GM23248 (cell line): ENCODE measurements around the gene PALM. TPM values are rescaled to one million over a fixed set of nuclear protein-coding genes. Genes with fewer than 3 reads are reported as not detected.

Experiments
- DNase-seq: peaks from one replicate; pipeline ENCODE4 v3.0.0-alpha.2; 2015
- H2AFZ ChIP-seq: fragments of 200-600 bp; sonication (generic); 2 replicates; pipeline ENCODE4 v1.6.1; 2016; ENCODE audit warnings: antibody characterized with exemption
- H3F3A ChIP-seq: fragments of 200-600 bp; sonication (generic); 2 replicates; pipeline ENCODE4 v1.6.1; 2016; ENCODE audit warnings: mild to moderate bottlenecking, antibody characterized with exemption, mixed run types; ENCODE audit not compliant: insufficient read depth
- H3K27ac ChIP-seq: fragments of 200-600 bp; sonication (generic); 2 replicates; pipeline ENCODE4 v1.5.1; 2016; ENCODE audit warnings: mild to moderate bottlenecking
- H3K27me3 ChIP-seq: fragments of 200-600 bp; sonication (generic); replicated peaks from 2 replicates; pipeline ENCODE4 v1.6.1; 2016; ENCODE audit warnings: mild to moderate bottlenecking; ENCODE audit not compliant: insufficient read depth
- H3K36me3 ChIP-seq: fragments of 200-600 bp; sonication (generic); 2 replicates; pipeline ENCODE4 v1.6.1; 2016; ENCODE audit warnings: low read depth, mild to moderate bottlenecking
- H3K4me1 ChIP-seq: fragments of 200-600 bp; sonication (generic); 2 replicates; pipeline ENCODE4 v1.6.1; 2016; ENCODE audit warnings: mild to moderate bottlenecking; ENCODE audit not compliant: insufficient read depth
- H3K4me2 ChIP-seq: fragments of 200-600 bp; sonication (generic); one replicate; pipeline ENCODE4 v1.6.1; 2016; ENCODE audit warnings: mild to moderate bottlenecking; ENCODE audit not compliant: unreplicated experiment
- H3K4me3 ChIP-seq: fragments of 200-600 bp; sonication (generic); 2 replicates; pipeline ENCODE4 v1.5.1; 2016; ENCODE audit warnings: mild to moderate bottlenecking
- H3K79me2 ChIP-seq: fragments of 200-600 bp; sonication (generic); 2 replicates; pipeline ENCODE4 v1.6.1; 2016; ENCODE audit warnings: mild to moderate bottlenecking; ENCODE audit not compliant: insufficient read depth
- H3K9ac ChIP-seq: fragments of 200-600 bp; sonication (generic); 2 replicates; pipeline ENCODE4 v1.6.1; 2016; ENCODE audit warnings: mild to moderate bottlenecking
- H3K9me2 ChIP-seq: fragments of 200-600 bp; sonication (generic); 2 replicates; pipeline ENCODE4 v1.6.1; 2016; ENCODE audit warnings: mixed run types, mild to moderate bottlenecking, moderate library complexity; ENCODE audit not compliant: insufficient read depth
- H3K9me3 ChIP-seq: fragments of 200-600 bp; sonication (generic); one replicate; pipeline ENCODE4 v1.6.1; 2017; ENCODE audit warnings: low read depth
- H4K20me1 ChIP-seq: fragments of 200-600 bp; sonication (generic); 2 replicates; pipeline ENCODE4 v1.6.0; 2016; ENCODE audit not compliant: insufficient read depth
- EZH2 ChIP-seq: fragments of 200-600 bp; sonication (generic); IDR thresholded peaks from 2 replicates; pipeline ENCODE4 v1.6.1; 2018; ENCODE audit warnings: antibody characterized with exemption, mild to moderate bottlenecking; ENCODE audit not compliant: insufficient read depth, poor library complexity, severe bottlenecking
- EZH2phosphoT487 ChIP-seq: fragments of 200-600 bp; sonication (generic); IDR thresholded peaks from 2 replicates; pipeline ENCODE4 v1.6.1; 2018; ENCODE audit warnings: antibody characterized with exemption, moderate library complexity, mild to moderate bottlenecking, low read depth; ENCODE audit not compliant: insufficient read depth
- WGBS, 2 experiments: methylation state at CpG; one replicate each; pipeline ENCODE4 v1.1.6; 2015 to 2017; ENCODE audit warnings: low lambda C conversion rate in 2 of 2, low coverage in 1 of 2; ENCODE audit errors: missing lambda C conversion rate in 2 of 2; 5-methylcytosine and 5-hydroxymethylcytosine counted together
- in situ Hi-C: fragments of 300-500 bp; cut with MboI; formaldehyde crosslinking; loops from 2 replicates; pipeline ENCODE4 v1.15.0; 2020
- polyA plus RNA-seq: library from polyadenylated mRNA; unstranded; fragments of >200 nt; fragmentation: Nextera tagmentation; extraction: Ambion mirVana; gene quantifications from 2 replicates; pipeline ENCODE4 v1.2.1, GENCODE V29; 2016
- total RNA-seq: library from RNA; depleted of rRNA; stranded (reverse); fragments of >200 nt; shearing (Covaris generic); gene quantifications from 2 replicates; pipeline ENCODE4 v1.2.3, GENCODE V29; 2014

The PALM gene
- total and polyA plus RNA-seq, 2 experiments from 2014 or later, result 0.36 to 2.7 TPM

DNA sequence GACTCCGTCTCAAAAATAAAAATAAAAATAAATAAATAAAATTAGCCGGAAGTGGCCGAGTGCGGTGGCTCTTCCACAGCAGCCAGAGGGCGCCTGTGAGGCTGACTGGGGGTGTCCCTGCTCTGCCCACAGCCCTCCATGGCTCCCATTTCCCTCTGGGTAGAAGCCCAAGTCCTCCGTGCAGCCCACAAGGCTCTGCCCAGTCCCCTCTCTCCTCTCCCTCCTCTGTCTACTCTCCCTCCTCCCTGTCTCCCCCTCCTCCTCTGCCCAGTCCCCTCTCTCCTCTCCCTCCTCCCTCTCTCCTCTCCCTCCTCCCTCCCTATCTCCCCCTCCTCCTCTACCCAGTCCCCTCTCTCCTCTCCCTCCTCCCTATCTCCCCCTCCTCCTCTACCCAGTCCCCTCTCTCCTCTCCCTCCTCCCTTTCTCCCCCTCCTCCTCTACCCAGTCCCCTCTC lies 62.6 kb downstream of the PALM start:
- WGBS, 2 experiments, result 0 to 6% methylated on average over 6 of the region's 6 CpGs
- DNase-seq, result peak; percentile 83
- no peak overlapping the region for H3K27ac ChIP-seq
- no peak overlapping the region for H2AFZ ChIP-seq
- H3F3A ChIP-seq, result peaks cover 11% of the 10 kb centered on the region; the same call in 1 of the 2 replicates
- no peak for TF ChIP-seq EZH2phosphoT487
- TF ChIP-seq EZH2, result no peak
- H3K9me2 ChIP-seq, result no peaks in the 10 kb centered on the region
- H3K4me3 ChIP-seq, result no peak overlapping the region
- H3K27me3 ChIP-seq, result no peaks in the 10 kb centered on the region
- no peaks in the 10 kb centered on the region for H3K9me3 ChIP-seq
- H3K36me3 ChIP-seq, result no peaks in the 10 kb centered on the region
- no peak overlapping the region for H3K4me2 ChIP-seq
- H3K9ac ChIP-seq, result no peak overlapping the region
- H3K4me1 ChIP-seq, result 0 out of 2 replicates have a peak, but pooled peaks cover 5% of the 10 kb centered on the region
- H3K79me2 ChIP-seq, result no peaks in the 10 kb centered on the region
- H4K20me1 ChIP-seq, result no peaks in the 10 kb centered on the region
- in situ Hi-C loops, result loop anchor here (10.0 kb wide), 1 partner anchor 213 kb away; the partner anchor contains the start of gene WDR18

DNA sequence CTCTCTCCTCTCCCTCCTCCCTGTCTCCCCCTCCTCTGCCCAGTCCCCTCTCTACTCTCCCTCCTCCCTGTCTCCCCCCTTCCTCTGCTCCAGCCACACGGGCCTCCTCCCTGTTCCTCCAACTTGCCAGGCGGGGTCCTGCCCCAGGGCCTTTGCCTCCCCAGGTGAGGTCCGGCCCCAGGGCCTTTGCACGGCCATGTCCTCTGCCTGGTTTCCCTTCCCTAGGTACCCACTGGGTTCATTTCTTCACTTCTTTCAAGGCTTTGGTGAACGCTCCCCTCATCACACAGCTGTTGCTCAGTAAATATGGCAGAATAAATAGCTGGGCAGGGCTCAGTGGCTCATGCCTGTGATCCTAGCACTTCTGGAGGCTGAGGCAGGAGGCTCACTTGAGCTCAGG lies 63.3 kb downstream of the PALM start:
- Histone ChIP-seq H3K27me3 (no peaks in the 10 kb centered on the region), H3K36me3 (no peaks in the 10 kb centered on the region), H3K9ac (no peak overlapping the region), H3K4me3 (no peak overlapping the region), H3K9me2 (no peaks in the 10 kb centered on the region), H2AFZ (no peak overlapping the region), H3K79me2 (no peaks in the 10 kb centered on the region), H3K9me3 (no peaks in the 10 kb centered on the region), H3K4me1 (0 out of 2 replicates have a peak, but pooled peaks cover 5% of the 10 kb centered on the region), H3K4me2 (no peak overlapping the region), H3F3A (peaks cover 11% of the 10 kb centered on the region; the same call in 1 of the 2 replicates), H4K20me1 (no peaks in the 10 kb centered on the region), H3K27ac (no peak overlapping the region)
- 87 to 89% methylated on average over 4 to 5 of the region's 5 CpGs for WGBS, 2 experiments
- TF ChIP-seq EZH2phosphoT487 (no peak), EZH2 (no peak)
- in situ Hi-C loops, result loop anchor here (10.0 kb wide), 1 partner anchor 213 kb away; the partner anchor contains the start of gene WDR18
- DNase-seq, result no peak

DNA sequence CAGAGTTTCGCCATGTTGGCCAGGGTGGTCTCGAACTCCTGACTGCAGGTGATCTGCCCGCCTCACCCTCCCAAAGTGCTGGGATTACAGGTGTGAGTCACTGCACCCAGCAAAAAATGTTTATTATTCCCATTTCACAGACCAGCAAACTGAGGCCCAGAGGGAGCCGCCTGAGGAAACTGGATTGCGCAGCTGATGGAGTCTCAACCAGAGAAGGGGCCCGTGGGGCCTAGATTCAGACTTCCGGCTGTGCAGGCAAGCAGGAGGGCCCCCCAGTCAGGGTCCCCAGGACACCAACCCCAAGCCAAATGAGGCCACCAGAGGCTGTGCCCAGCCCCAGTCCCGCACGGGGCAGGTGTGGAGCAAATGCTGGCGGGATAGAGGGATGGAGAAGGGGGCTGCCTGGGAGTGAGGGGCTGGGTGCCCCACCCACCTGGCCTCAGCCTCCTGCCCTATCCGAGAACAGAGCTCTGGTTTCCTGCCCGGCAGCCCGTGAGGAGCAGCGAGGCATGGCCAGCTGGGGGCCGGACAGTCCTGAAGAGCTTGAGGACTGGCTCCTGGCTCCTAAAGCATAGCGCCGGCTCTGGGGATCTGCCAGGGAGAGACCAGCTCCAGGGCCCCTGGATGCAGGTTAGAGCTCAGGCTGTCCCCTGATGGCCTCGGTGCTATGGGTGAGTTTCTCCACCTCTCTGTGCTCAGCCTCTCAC lies 64.1 kb downstream of the PALM start:
- Histone ChIP-seq H3K27me3 (no peaks in the 10 kb centered on the region), H4K20me1 (no peaks in the 10 kb centered on the region), H3K9me3 (no peaks in the 10 kb centered on the region), H3K9me2 (no peaks in the 10 kb centered on the region), H2AFZ (no peak overlapping the region), H3K4me1 (0 out of 2 replicates have a peak, but pooled peaks cover 5% of the 10 kb centered on the region), H3K36me3 (no peaks in the 10 kb centered on the region), H3K4me2 (no peak overlapping the region), H3K27ac (no peak overlapping the region), H3K4me3 (no peak overlapping the region), H3F3A (peaks cover 10% of the 10 kb centered on the region; the same call in 1 of the 2 replicates), H3K9ac (no peak overlapping the region), H3K79me2 (no peaks in the 10 kb centered on the region)
- TF ChIP-seq EZH2phosphoT487 (no peak), EZH2 (no peak)
- DNase-seq, result no peak
- in situ Hi-C loops, result loop anchor here (10.0 kb wide), 1 partner anchor 212 kb away; the partner anchor contains the start of gene WDR18
- 84 to 87% methylated on average over 15 to 18 of the region's 18 CpGs for WGBS, 2 experiments

DNA sequence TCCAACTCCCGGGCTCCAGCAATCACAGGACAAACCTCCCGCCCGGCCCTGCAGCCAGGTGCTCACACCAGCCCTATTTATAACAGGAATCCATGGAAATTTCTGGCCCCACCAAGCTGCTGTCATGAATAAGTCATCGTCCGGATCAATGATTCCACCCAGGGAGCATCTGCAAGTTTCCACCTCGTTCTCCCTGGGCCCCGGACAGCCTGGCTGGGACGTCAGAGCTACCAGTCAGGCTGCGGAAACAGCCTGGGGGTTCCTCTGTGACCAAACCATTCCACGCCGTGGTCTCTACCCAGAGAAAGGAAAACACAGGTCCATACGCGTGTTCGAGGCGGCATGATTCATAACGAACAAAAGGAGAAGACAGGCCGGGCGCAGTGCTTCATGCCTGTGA lies 67.8 kb downstream of the PALM start:
- no peak overlapping the region for H3K9ac ChIP-seq
- no peaks in the 10 kb centered on the region for H3K36me3 ChIP-seq
- H3K4me2 ChIP-seq, result no peak overlapping the region
- 0 out of 2 replicates have a peak, but pooled peaks cover 5% of the 10 kb centered on the region for H3K4me1 ChIP-seq
- H3K9me3 ChIP-seq, result no peaks in the 10 kb centered on the region
- H3K4me3 ChIP-seq, result no peak overlapping the region
- in situ Hi-C loops, result loop anchor here (10.0 kb wide), 1 partner anchor 208 kb away; the partner anchor contains the start of gene WDR18
- H2AFZ ChIP-seq, result no peak overlapping the region
- TF ChIP-seq EZH2, result no peak
- no peak for TF ChIP-seq EZH2phosphoT487
- H4K20me1 ChIP-seq, result no peaks in the 10 kb centered on the region
- H3K27ac ChIP-seq, result no peak overlapping the region
- no peaks in the 10 kb centered on the region for H3F3A ChIP-seq
- no peaks in the 10 kb centered on the region for H3K9me2 ChIP-seq
- H3K79me2 ChIP-seq, result no peaks in the 10 kb centered on the region
- 76 to 78% methylated on average over 18 of the region's 18 CpGs for WGBS, 2 experiments
- DNase-seq, result no peak
- no peaks in the 10 kb centered on the region for H3K27me3 ChIP-seq
